Measurements from ENCODE around the gene FLCN.

Gene FLCN

DNA sequence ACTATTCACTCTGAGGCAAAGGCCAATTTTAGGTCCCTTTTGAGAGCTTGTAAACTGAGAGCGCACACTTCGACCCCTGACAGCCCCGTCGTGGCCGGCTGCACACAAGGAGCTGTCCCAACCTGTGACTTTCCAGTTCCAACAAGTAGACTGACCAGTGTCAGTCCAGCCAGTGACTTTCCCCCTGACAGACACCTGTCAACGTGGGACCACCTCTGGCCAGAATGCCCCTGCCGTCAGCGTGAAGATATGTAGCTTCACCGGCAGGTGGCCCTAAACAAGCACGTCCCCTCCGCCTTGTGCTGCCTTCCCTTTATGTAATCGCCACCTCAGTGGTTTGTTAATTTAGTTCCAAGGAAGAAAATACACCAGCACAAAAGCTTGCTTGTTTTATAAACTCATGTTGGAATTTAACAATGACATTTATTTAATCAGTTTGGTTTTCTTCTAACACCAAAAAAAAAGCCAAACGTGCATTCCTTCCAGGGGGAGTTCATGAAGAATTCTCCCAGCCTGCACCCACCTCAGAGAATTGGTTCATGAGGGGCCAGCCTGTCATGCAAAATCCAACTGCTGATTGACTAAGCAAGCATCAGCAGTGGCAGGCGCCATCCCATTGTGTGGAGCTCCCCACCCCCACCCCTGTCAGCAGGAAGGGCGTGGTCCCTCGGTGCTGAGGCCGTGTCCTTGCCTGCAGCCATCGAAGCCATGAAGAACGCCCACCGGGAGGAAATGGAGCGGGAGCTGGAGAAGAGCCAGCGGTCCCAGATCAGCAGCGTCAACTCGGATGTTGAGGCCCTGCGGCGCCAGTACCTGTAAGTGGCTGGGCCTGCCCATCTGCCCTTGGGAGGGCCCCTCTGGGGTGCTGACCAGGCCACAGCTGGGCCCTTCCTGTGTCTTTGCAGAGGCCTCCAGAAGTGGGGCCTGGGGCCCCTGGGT is 64.7 kb downstream of the FLCN start:
- TF ChIP-seq, protein P1, sequence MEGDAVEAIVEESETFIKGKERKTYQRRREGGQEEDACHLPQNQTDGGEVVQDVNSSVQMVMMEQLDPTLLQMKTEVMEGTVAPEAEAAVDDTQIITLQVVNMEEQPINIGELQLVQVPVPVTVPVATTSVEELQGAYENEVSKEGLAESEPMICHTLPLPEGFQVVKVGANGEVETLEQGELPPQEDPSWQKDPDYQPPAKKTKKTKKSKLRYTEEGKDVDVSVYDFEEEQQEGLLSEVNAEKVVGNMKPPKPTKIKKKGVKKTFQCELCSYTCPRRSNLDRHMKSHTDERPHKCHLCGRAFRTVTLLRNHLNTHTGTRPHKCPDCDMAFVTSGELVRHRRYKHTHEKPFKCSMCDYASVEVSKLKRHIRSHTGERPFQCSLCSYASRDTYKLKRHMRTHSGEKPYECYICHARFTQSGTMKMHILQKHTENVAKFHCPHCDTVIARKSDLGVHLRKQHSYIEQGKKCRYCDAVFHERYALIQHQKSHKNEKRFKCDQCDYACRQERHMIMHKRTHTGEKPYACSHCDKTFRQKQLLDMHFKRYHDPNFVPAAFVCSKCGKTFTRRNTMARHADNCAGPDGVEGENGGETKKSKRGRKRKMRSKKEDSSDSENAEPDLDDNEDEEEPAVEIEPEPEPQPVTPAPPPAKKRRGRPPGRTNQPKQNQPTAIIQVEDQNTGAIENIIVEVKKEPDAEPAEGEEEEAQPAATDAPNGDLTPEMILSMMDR (IDR thresholded peaks at IDR 0.05; ENCODE audit: low read depth, low read length) = no peak
- no peak overlapping the region for H3K4me3 ChIP-seq (ENCODE audit: low read depth, low read length)
- no peak for DNase-seq (ENCODE audit: low read depth, low spot score)
- in situ Hi-C loops (cut with HindIII; ENCODE audit: low sequenced_read_pairs) = no loop called here

GRCh38 chr17:17171186-17171585 is 65.8 kb downstream of the FLCN start:
- in situ Hi-C loops (cut with HindIII; ENCODE audit: low sequenced_read_pairs) = no loop called here
- H3K4me3 ChIP-seq (ENCODE audit: low read depth, low read length) = no peak overlapping the region
- DNase-seq (ENCODE audit: low read depth, low spot score) = no peak
- TF ChIP-seq, protein P1 (IDR thresholded peaks at IDR 0.05; ENCODE audit: low read depth, low read length) = no peak

DNA sequence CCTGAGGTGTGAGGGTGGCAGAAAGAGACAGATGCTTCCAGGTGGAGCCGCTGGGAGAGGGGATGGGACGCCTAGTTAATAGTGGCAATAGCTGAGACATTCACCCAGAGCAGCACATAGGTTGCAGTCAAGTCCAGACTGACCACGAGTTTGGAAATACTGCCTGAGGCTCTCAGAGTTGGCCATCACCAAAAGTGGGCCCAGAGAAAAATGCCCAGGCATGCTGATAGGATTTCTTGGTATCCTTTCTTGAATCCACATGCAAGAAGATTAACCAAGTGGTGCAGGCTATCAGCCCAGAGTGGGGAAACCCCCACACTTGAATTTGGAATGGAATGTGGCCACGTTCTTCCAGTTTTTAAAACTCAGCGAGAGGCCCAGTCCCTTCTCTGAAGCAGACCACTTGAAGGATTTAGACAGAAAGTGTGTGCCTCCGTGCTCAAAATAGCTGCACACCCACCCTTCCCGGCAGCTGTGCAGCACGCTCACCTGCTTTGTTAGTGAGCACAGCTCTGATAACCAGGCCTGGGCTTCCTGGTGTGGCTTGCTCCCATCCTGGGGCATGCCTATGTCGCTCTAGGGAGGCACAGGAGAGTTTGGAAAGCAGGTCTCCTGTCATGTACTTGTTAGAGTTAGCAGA is 66.5 kb downstream of the FLCN start:
- in situ Hi-C loops (cut with HindIII; ENCODE audit: low sequenced_read_pairs) = no loop called here
- H3K4me3 ChIP-seq (ENCODE audit: low read depth, low read length) = no peak overlapping the region
- TF ChIP-seq, protein P1 (IDR thresholded peaks at IDR 0.05; ENCODE audit: low read depth, low read length) = no peak
- no peak for DNase-seq (ENCODE audit: low read depth, low spot score)

- TF ChIP-seq, protein P1 (IDR thresholded peaks at IDR 0.05; ENCODE audit: low read depth, low read length) = no peak
- no peak overlapping the region for H3K4me3 ChIP-seq (ENCODE audit: low read depth, low read length)
- in situ Hi-C loops (cut with HindIII; ENCODE audit: low sequenced_read_pairs) = no loop called here
- no peak for DNase-seq (ENCODE audit: low read depth, low spot score)
Observed at GRCh38 chr17:17169396-17169795, 67.6 kb downstream of the FLCN start.

GRCh38 chr17:17168401-17168800 is 68.6 kb downstream of the FLCN start:
- TF ChIP-seq, protein P1 (IDR thresholded peaks at IDR 0.05; ENCODE audit: low read depth, low read length) = no peak
- DNase-seq (ENCODE audit: low read depth, low spot score) = no peak
- no peak overlapping the region for H3K4me3 ChIP-seq (ENCODE audit: low read depth, low read length)
- in situ Hi-C loops (cut with HindIII; ENCODE audit: low sequenced_read_pairs) = no loop called here

DNA sequence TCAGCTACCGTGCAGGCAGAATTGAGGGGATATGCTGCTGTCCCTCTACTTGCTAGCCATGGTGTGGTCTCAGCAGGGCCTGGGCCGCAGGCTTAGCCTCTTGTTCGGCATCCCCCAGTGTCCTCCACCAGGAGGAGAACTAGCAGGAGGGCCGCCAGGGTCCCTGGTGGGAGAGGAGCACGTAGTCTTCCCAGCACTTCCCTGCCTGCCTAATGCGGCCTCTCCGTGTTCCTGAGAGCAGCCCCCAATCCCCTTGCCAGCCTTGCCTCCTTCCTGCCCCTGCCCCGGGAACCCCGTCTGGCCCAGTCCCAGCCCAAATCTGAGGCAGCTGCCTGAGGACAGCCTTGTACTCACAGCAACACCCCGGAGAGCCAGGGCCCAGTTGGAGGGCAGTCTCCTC is 69.0 kb downstream of the FLCN start:
- TF ChIP-seq, protein P1 (IDR thresholded peaks at IDR 0.05; ENCODE audit: low read depth, low read length) = no peak
- H3K4me3 ChIP-seq (ENCODE audit: low read depth, low read length) = no peak overlapping the region
- in situ Hi-C loops (cut with HindIII; ENCODE audit: low sequenced_read_pairs) = no loop called here
- DNase-seq (ENCODE audit: low read depth, low spot score) = no peak

All from astrocyte of the spinal cord (primary cell).